ENCODE measurements around the gene CNTF.
A peak's percentile ranks its signal among the peaks of the same experiment; 100 is the strongest.

CNTF gene

GRCh38 chr11:58629857-58630256 is 7.4 kb downstream of the CNTF start:
- no peak overlapping the region for H3K4me3 ChIP-seq (replicated peaks; ENCODE audit: low read depth, low read length)
- TF ChIP-seq CTCF (IDR thresholded peaks at IDR 0.05; ENCODE audit: low read depth, low read length, missing control alignments) = peak; percentile 69
- no peak for DNase-seq (ENCODE audit: extremely low read depth, low read depth)

GRCh38 chr11:58631378-58631777 is 8.9 kb downstream of the CNTF start:
- no peak for DNase-seq (ENCODE audit: extremely low read depth, low read depth)
- TF ChIP-seq CTCF (IDR thresholded peaks at IDR 0.05; ENCODE audit: low read depth, low read length, missing control alignments) = no peak
- no peak overlapping the region for H3K4me3 ChIP-seq (replicated peaks; ENCODE audit: low read depth, low read length)

GRCh38 chr11:58632510-58632909 is 10.0 kb downstream of the CNTF start:
- DNase-seq (ENCODE audit: extremely low read depth, low read depth) = no peak
- no peak for TF ChIP-seq CTCF (IDR thresholded peaks at IDR 0.05; ENCODE audit: low read depth, low read length, missing control alignments)
- H3K4me3 ChIP-seq (replicated peaks; ENCODE audit: low read depth, low read length) = no peak overlapping the region

- no peak overlapping the region for H3K4me3 ChIP-seq (replicated peaks; ENCODE audit: low read depth, low read length)
- no peak for DNase-seq (ENCODE audit: extremely low read depth, low read depth)
- TF ChIP-seq CTCF (IDR thresholded peaks at IDR 0.05; ENCODE audit: low read depth, low read length, missing control alignments) = no peak
Observed at GRCh38 chr11:58636587-58636986, 14.1 kb downstream of the CNTF start.

GRCh38 chr11:58637371-58637770 is 14.9 kb downstream of the CNTF start:
- H3K4me3 ChIP-seq (replicated peaks; ENCODE audit: low read depth, low read length) = no peak overlapping the region
- DNase-seq (ENCODE audit: extremely low read depth, low read depth) = no peak
- TF ChIP-seq CTCF (IDR thresholded peaks at IDR 0.05; ENCODE audit: low read depth, low read length, missing control alignments) = no peak

GRCh38 chr11:58639103-58639502 is 16.6 kb downstream of the CNTF start:
- TF ChIP-seq CTCF (IDR thresholded peaks at IDR 0.05; ENCODE audit: low read depth, low read length, missing control alignments) = no peak
- no peak overlapping the region for H3K4me3 ChIP-seq (replicated peaks; ENCODE audit: low read depth, low read length)
- no peak for DNase-seq (ENCODE audit: extremely low read depth, low read depth)

- H3K4me3 ChIP-seq (replicated peaks; ENCODE audit: low read depth, low read length) = no peak overlapping the region
- TF ChIP-seq CTCF (IDR thresholded peaks at IDR 0.05; ENCODE audit: low read depth, low read length, missing control alignments) = no peak
Observed at GRCh38 chr11:58639669-58640068, 17.2 kb downstream of the CNTF start.

More at GRCh38 chr11:58639669-58640068, 17.2 kb downstream of the CNTF start:
- DNase-seq (ENCODE audit: extremely low read depth, low read depth) = no peak
